ENCODE measurements around the gene TEAD1. TPM values are rescaled to one million over a fixed set of nuclear protein-coding genes. Genes with fewer than 3 reads are reported as not detected.

The TEAD1 gene
- polyA plus RNA-seq, result 12.2 and 17.2 TPM in 2 replicates
- 56.5 and 76.6 TPM in 2 replicates for polyA minus RNA-seq

- H3K9me2 ChIP-seq (ENCODE audit: insufficient read depth, low read length), result no peaks in the 10 kb centered on the region
- peak within 1 kb of the TSS; percentile 42 for H2AFZ ChIP-seq (ENCODE audit: low read depth, low read length)
- H3K9me3 ChIP-seq (ENCODE audit: low read length), result no peaks in the 10 kb centered on the region
- no peaks in the 10 kb centered on the region for H4K20me1 ChIP-seq (ENCODE audit: insufficient read depth)
- H3K4me3 ChIP-seq (ENCODE audit: low read length), result peak within 1 kb of the TSS; percentile 78
- no peaks in the 10 kb centered on the region for H3F3A ChIP-seq (ENCODE audit: insufficient read depth, low read length, poor library complexity, severe bottlenecking)
- no peaks in the 10 kb centered on the region for H3K36me3 ChIP-seq (ENCODE audit: insufficient read depth, low read length)
- no peak for TF ChIP-seq EZH2 (IDR thresholded peaks at IDR 0.05; ENCODE audit: borderline replicate concordance, insufficient read depth, low read length, poor library complexity, severe bottlenecking)
- TF ChIP-seq MXI1 (conservative IDR thresholded peaks at IDR 0.05; ENCODE audit: poor library complexity, severe bottlenecking), result peak; percentile 54
- peak; percentile 49 for TF ChIP-seq SMC3 (conservative IDR thresholded peaks at IDR 0.05; ENCODE audit: poor library complexity)
- peak; percentile 45 for TF ChIP-seq RAD21 (conservative IDR thresholded peaks at IDR 0.05)
- TF ChIP-seq, protein P1, sequence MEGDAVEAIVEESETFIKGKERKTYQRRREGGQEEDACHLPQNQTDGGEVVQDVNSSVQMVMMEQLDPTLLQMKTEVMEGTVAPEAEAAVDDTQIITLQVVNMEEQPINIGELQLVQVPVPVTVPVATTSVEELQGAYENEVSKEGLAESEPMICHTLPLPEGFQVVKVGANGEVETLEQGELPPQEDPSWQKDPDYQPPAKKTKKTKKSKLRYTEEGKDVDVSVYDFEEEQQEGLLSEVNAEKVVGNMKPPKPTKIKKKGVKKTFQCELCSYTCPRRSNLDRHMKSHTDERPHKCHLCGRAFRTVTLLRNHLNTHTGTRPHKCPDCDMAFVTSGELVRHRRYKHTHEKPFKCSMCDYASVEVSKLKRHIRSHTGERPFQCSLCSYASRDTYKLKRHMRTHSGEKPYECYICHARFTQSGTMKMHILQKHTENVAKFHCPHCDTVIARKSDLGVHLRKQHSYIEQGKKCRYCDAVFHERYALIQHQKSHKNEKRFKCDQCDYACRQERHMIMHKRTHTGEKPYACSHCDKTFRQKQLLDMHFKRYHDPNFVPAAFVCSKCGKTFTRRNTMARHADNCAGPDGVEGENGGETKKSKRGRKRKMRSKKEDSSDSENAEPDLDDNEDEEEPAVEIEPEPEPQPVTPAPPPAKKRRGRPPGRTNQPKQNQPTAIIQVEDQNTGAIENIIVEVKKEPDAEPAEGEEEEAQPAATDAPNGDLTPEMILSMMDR (IDR thresholded peaks at IDR 0.05; ENCODE audit: poor library complexity, severe bottlenecking), result no peak
- peak; percentile 88 for TF ChIP-seq TAF1 (IDR thresholded peaks at IDR 0.05; ENCODE audit: low read depth)
- peak; percentile 60 for TF ChIP-seq EP300 (conservative IDR thresholded peaks at IDR 0.05; ENCODE audit: poor library complexity, severe bottlenecking)
- TF ChIP-seq, protein P2, sequence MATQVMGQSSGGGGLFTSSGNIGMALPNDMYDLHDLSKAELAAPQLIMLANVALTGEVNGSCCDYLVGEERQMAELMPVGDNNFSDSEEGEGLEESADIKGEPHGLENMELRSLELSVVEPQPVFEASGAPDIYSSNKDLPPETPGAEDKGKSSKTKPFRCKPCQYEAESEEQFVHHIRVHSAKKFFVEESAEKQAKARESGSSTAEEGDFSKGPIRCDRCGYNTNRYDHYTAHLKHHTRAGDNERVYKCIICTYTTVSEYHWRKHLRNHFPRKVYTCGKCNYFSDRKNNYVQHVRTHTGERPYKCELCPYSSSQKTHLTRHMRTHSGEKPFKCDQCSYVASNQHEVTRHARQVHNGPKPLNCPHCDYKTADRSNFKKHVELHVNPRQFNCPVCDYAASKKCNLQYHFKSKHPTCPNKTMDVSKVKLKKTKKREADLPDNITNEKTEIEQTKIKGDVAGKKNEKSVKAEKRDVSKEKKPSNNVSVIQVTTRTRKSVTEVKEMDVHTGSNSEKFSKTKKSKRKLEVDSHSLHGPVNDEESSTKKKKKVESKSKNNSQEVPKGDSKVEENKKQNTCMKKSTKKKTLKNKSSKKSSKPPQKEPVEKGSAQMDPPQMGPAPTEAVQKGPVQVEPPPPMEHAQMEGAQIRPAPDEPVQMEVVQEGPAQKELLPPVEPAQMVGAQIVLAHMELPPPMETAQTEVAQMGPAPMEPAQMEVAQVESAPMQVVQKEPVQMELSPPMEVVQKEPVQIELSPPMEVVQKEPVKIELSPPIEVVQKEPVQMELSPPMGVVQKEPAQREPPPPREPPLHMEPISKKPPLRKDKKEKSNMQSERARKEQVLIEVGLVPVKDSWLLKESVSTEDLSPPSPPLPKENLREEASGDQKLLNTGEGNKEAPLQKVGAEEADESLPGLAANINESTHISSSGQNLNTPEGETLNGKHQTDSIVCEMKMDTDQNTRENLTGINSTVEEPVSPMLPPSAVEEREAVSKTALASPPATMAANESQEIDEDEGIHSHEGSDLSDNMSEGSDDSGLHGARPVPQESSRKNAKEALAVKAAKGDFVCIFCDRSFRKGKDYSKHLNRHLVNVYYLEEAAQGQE (IDR thresholded peaks at IDR 0.05; ENCODE audit: borderline replicate concordance), result no peak
- peak; percentile 88 for TF ChIP-seq POLR2AphosphoS5 (IDR thresholded peaks at IDR 0.05)
- peaks cover 40% of the 10 kb centered on the region for H3K79me2 ChIP-seq (replicated peaks; ENCODE audit: insufficient read depth, low read length)
- H3K27ac ChIP-seq (ENCODE audit: low read length), result peak within 1 kb of the TSS; percentile 35
- no peaks in the 10 kb centered on the region for H3K27me3 ChIP-seq (ENCODE audit: insufficient read depth, low read depth, low read length)
- peak within 1 kb of the TSS; percentile 92 for H3K4me2 ChIP-seq (ENCODE audit: low read length)
- H3K9ac ChIP-seq (ENCODE audit: low read length), result peak within 1 kb of the TSS; percentile 73
Measured at GRCh38 chr11:12673924-12674570, at the start of gene TEAD1. Gene TEAD1 (plus strand): TSS chr11:12674421.

GRCh38 chr11:12624595-12624994 is 49.6 kb upstream of the TEAD1 start:
- H2AFZ ChIP-seq (ENCODE audit: low read depth, low read length), result no peak overlapping the region
- H3K27me3 ChIP-seq (ENCODE audit: insufficient read depth, low read depth, low read length), result no peaks in the 10 kb centered on the region
- H3K79me2 ChIP-seq (replicated peaks; ENCODE audit: insufficient read depth, low read length), result no peaks in the 10 kb centered on the region
- H4K20me1 ChIP-seq (ENCODE audit: insufficient read depth), result no peaks in the 10 kb centered on the region
- H3K9me2 ChIP-seq (ENCODE audit: insufficient read depth, low read length), result no peaks in the 10 kb centered on the region
- no peak overlapping the region for H3K4me2 ChIP-seq (ENCODE audit: low read length)
- TF ChIP-seq TAF1 (IDR thresholded peaks at IDR 0.05; ENCODE audit: low read depth) (no peak), EZH2 (IDR thresholded peaks at IDR 0.05; ENCODE audit: borderline replicate concordance, insufficient read depth, low read length, poor library complexity, severe bottlenecking) (no peak), POLR2AphosphoS5 (IDR thresholded peaks at IDR 0.05) (no peak), SMC3 (conservative IDR thresholded peaks at IDR 0.05; ENCODE audit: poor library complexity) (no peak), EP300 (conservative IDR thresholded peaks at IDR 0.05; ENCODE audit: poor library complexity, severe bottlenecking) (no peak), RAD21 (conservative IDR thresholded peaks at IDR 0.05) (no peak), MXI1 (conservative IDR thresholded peaks at IDR 0.05; ENCODE audit: poor library complexity, severe bottlenecking) (no peak)
- TF ChIP-seq, protein P2 (IDR thresholded peaks at IDR 0.05; ENCODE audit: borderline replicate concordance), result no peak
- TF ChIP-seq, protein P1 (IDR thresholded peaks at IDR 0.05; ENCODE audit: poor library complexity, severe bottlenecking), result no peak
- no peak overlapping the region for H3K4me3 ChIP-seq (ENCODE audit: low read length)
- H3F3A ChIP-seq (ENCODE audit: insufficient read depth, low read length, poor library complexity, severe bottlenecking), result no peaks in the 10 kb centered on the region
- no peaks in the 10 kb centered on the region for H3K9me3 ChIP-seq (ENCODE audit: low read length)
- no peak overlapping the region for H3K9ac ChIP-seq (ENCODE audit: low read length)
- H3K27ac ChIP-seq (ENCODE audit: low read length), result no peak overlapping the region
- no peaks in the 10 kb centered on the region for H3K36me3 ChIP-seq (ENCODE audit: insufficient read depth, low read length)

All from neural cell (in vitro differentiated cells).